ENCODE data around the gene PCCA. TPM values are rescaled to one million over a fixed set of nuclear protein-coding genes. Genes with fewer than 3 reads are reported as not detected.

Gene PCCA
- total and polyA plus RNA-seq, 4 donors, result 17.7 to 37.4 (median 22.6) TPM

DNA sequence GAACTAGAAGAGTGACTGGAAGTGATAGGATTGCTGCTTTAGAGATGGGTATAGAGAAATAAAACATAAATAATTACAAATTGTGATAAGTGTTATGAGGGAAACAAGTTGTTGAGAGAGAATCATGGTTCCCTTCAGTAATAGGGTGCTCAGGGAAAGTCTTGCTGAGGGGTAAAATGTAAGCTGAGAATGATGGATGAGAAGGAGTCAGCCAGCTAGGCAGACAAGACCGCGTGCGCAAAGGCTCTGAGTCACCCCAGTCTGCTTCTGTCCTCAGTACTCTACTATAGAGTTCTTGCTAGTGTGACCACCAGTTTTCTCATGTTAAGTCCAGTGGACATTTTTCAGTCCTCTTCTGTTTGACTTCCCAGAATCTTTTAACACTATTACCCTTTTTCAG is 39.5 kb downstream of the PCCA start:
- DNase-seq, result no peak
- WGBS, 2 donors, result 84 to 85% methylated on average over 3 of the region's 3 CpGs

DNA sequence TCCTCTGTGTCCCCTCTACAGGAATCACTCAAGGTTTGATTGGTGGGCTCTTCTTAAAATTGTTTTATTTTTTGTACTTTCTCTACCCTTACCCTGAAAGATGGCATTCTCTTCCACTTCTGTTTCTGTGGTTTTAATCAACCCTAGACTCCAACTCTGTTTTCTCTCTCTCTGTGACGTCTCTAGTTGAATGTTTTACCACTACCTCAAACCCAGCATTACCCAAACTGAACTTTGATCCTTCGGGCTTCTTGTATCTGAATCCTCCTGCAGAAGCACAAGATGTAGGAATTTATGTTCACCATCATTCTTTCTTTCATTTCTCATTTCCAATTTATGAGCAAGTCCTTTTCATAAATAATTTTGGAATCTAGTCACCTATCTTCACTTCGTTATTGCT is 39.9 kb downstream of the PCCA start:
- H3K4me3 ChIP-seq (ENCODE audit: low read length in 2 of 2), result no peak overlapping the region
- 96 to 97% methylated on average over 3 of the region's 3 CpGs for WGBS, 2 donors
- no peaks in the 10 kb centered on the region for H3K36me3 ChIP-seq (ENCODE audit: control insufficient read depth in 1 of 2, insufficient read depth in 2 of 2, low read length in 1 of 2)
- no peaks in the 10 kb centered on the region for H3K9me3 ChIP-seq (ENCODE audit: control insufficient read depth, low read length)
- DNase-seq (no peak), ATAC-seq (ENCODE audit: low FRiP score) (no peak)
- H3K27me3 ChIP-seq (ENCODE audit: control insufficient read depth in 1 of 2, insufficient read depth in 2 of 2, low read length in 1 of 2), result no peaks in the 10 kb centered on the region
- H3K4me1 ChIP-seq (ENCODE audit: control insufficient read depth in 1 of 2, insufficient read depth in 2 of 2, low read length in 2 of 2), result no peaks in the 10 kb centered on the region
- intact Hi-C loops (cut with DNase I), result no loop called here
- H3K27ac ChIP-seq (ENCODE audit: low read depth in 1 of 2, low read length in 2 of 2), result no peak overlapping the region

More for the DNA sequence above, 39.5 kb downstream of the PCCA start:
- H3K9me3 ChIP-seq (ENCODE audit: control insufficient read depth, low read length), result no peaks in the 10 kb centered on the region
- H3K4me3 ChIP-seq (ENCODE audit: low read length in 2 of 2), result no peak overlapping the region
- H3K27ac ChIP-seq (ENCODE audit: low read depth in 1 of 2, low read length in 2 of 2), result no peak overlapping the region
- intact Hi-C loops (cut with DNase I), result no loop called here
- H3K4me1 ChIP-seq (ENCODE audit: control insufficient read depth in 1 of 2, insufficient read depth in 2 of 2, low read length in 2 of 2), result no peaks in the 10 kb centered on the region
- no peaks in the 10 kb centered on the region for H3K27me3 ChIP-seq (ENCODE audit: control insufficient read depth in 1 of 2, insufficient read depth in 2 of 2, low read length in 1 of 2)
- no peaks in the 10 kb centered on the region for H3K36me3 ChIP-seq (ENCODE audit: control insufficient read depth in 1 of 2, insufficient read depth in 2 of 2, low read length in 1 of 2)
- ATAC-seq (ENCODE audit: low FRiP score), result no peak

- Histone ChIP-seq H3K9me3 (ENCODE audit: control insufficient read depth, low read length) (no peaks in the 10 kb centered on the region), H3K36me3 (ENCODE audit: control insufficient read depth in 1 of 2, insufficient read depth in 2 of 2, low read length in 1 of 2) (no peaks in the 10 kb centered on the region), H3K27ac (ENCODE audit: low read depth in 1 of 2, low read length in 2 of 2) (no peak overlapping the region), H3K4me1 (ENCODE audit: control insufficient read depth in 1 of 2, insufficient read depth in 2 of 2, low read length in 2 of 2) (no peaks in the 10 kb centered on the region), H3K27me3 (ENCODE audit: control insufficient read depth in 1 of 2, insufficient read depth in 2 of 2, low read length in 1 of 2) (no peaks in the 10 kb centered on the region), H3K4me3 (ENCODE audit: low read length in 2 of 2) (no peak overlapping the region)
- DNase-seq (no peak), ATAC-seq (ENCODE audit: low FRiP score) (peak; percentile 50)
- 21 to 86% methylated on average over 2 of the region's 2 CpGs for WGBS, 2 donors
- intact Hi-C loops (cut with DNase I), result no loop called here
Observed at GRCh38 chr13:100129605-100130004, 40.7 kb downstream of the PCCA start.

GRCh38 chr13:100130092-100130491 is 41.2 kb downstream of the PCCA start:
- Histone ChIP-seq H3K9me3 (ENCODE audit: control insufficient read depth, low read length) (no peaks in the 10 kb centered on the region), H3K27ac (ENCODE audit: low read depth in 1 of 2, low read length in 2 of 2) (no peak overlapping the region), H3K4me1 (ENCODE audit: control insufficient read depth in 1 of 2, insufficient read depth in 2 of 2, low read length in 2 of 2) (no peaks in the 10 kb centered on the region), H3K4me3 (ENCODE audit: low read length in 2 of 2) (no peak overlapping the region), H3K36me3 (ENCODE audit: control insufficient read depth in 1 of 2, insufficient read depth in 2 of 2, low read length in 1 of 2) (no peaks in the 10 kb centered on the region), H3K27me3 (ENCODE audit: control insufficient read depth in 1 of 2, insufficient read depth in 2 of 2, low read length in 1 of 2) (no peaks in the 10 kb centered on the region)
- ATAC-seq (ENCODE audit: low FRiP score) (peak; percentile 19), DNase-seq (no peak)
- intact Hi-C loops (cut with DNase I), result no loop called here
- whole genome bisulfite sequencing, 2 donors, result 5 to 8% methylated on average over 1 of the region's 1 CpG

DNA sequence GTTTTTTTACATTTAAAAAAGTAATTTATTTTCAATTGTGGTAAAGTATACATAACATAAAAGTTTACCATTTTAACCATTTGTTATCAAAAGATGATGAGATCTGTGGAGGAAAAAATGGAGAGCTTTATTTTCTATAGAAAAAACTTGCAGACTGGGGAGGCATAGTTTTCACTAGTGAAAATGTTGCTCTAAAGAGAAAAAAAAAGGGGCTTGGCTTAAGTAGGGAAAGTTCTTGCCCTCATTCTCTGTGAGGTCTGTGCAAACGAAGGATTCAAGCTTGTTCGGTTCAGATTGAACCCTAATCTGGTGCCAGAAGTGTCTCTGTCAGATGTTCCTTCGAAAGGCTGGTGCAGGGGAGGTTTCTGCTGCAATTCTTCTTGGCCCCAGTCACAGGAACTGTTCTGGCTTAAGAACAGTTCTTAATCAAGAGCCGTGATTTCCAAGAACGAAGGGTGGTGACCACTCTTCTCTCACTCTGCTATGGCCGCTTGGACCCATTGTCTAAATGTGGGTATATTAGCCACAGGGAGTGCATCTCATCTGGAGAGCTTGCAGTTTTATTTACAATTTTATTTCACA is 42.1 kb downstream of the PCCA start:
- 82 to 84% methylated on average over 6 of the region's 6 CpGs for WGBS, 2 donors
- Histone ChIP-seq H3K36me3 (ENCODE audit: control insufficient read depth in 1 of 2, insufficient read depth in 2 of 2, low read length in 1 of 2) (no peaks in the 10 kb centered on the region), H3K9me3 (ENCODE audit: control insufficient read depth, low read length) (no peaks in the 10 kb centered on the region), H3K27ac (ENCODE audit: low read depth in 1 of 2, low read length in 2 of 2) (no peak overlapping the region), H3K4me3 (ENCODE audit: low read length in 2 of 2) (no peak overlapping the region), H3K4me1 (ENCODE audit: control insufficient read depth in 1 of 2, insufficient read depth in 2 of 2, low read length in 2 of 2) (no peaks in the 10 kb centered on the region), H3K27me3 (ENCODE audit: control insufficient read depth in 1 of 2, insufficient read depth in 2 of 2, low read length in 1 of 2) (no peaks in the 10 kb centered on the region)
- intact Hi-C loops (cut with DNase I), result no loop called here
- DNase-seq (no peak), ATAC-seq (ENCODE audit: low FRiP score) (no peak)

DNA sequence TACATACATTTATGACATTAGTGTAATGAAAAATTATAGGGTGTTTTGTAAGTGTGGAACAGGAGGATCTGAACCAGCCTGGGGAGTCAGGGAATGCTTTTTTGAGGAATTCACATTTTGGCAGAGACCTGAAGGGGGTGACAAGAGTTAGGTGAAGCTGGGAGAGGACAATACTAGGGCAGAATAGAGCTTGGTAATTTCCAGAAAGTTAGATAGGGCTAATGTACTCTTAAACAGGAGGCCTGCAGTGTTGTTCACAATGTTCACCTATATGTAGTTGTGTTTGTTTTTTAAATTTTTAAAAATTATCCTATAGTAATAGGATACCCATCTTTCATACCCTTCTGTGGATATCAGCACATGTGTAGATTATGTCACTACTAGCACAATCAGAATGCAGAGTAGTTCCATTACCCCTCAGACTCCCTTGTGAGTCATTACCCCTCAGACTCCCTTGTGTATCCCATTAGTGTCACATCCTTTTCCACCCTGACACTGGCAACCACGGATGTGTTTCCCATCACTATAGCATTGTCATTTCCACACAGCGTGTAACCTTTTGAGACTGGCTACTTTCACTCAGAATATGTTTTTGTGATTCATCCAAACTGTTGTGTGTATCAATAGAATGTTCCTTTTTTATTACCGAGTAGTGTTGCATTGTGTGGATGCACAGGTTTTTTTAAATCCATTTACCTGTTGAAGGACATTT is 43.1 kb downstream of the PCCA start:
- WGBS, 2 donors, result 71 to 82% methylated on average over 3 of the region's 3 CpGs
- Histone ChIP-seq H3K9me3 (ENCODE audit: control insufficient read depth, low read length) (no peaks in the 10 kb centered on the region), H3K27ac (ENCODE audit: low read depth in 1 of 2, low read length in 2 of 2) (no peak overlapping the region), H3K4me3 (ENCODE audit: low read length in 2 of 2) (no peak overlapping the region), H3K27me3 (ENCODE audit: control insufficient read depth in 1 of 2, insufficient read depth in 2 of 2, low read length in 1 of 2) (no peaks in the 10 kb centered on the region), H3K4me1 (ENCODE audit: control insufficient read depth in 1 of 2, insufficient read depth in 2 of 2, low read length in 2 of 2) (no peaks in the 10 kb centered on the region), H3K36me3 (ENCODE audit: control insufficient read depth in 1 of 2, insufficient read depth in 2 of 2, low read length in 1 of 2) (no peaks in the 10 kb centered on the region)
- ATAC-seq (ENCODE audit: low FRiP score) (no peak), DNase-seq (no peak)
- intact Hi-C loops (cut with DNase I), result no loop called here

DNA sequence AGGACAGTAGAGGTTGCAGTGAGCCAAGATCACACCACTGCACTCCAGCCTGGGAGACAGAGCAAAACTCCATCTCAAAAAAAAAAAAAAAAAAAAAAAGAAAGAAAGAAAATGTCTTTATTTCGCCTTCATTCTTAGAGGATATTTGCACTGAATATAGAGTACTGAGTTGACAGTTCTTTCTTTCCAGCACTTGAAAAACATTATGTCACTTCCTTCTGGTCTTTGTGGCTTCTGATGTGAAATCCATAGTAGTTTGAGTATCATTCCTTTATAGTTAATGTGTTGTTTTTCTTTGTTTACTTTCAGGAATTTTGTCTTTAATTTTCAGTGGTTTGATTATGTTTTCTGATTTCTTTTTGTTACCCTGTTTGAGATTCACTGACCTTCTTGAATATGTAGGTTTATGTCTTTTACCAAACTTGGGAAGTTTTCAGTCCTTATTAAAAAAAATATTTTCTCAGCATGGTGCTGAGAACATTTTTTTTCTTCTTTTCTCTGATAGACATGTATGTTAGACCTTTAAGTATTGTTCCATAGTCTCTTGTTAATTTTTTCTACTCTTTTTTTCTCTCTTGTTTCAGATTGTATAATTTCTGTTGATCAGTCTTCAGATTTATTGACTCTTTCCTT is 50.1 kb downstream of the PCCA start:
- DNase-seq (no peak), ATAC-seq (ENCODE audit: low FRiP score) (no peak)
- no peaks in the 10 kb centered on the region for H3K27me3 ChIP-seq (ENCODE audit: control insufficient read depth in 1 of 2, insufficient read depth in 2 of 2, low read length in 1 of 2)
- 91 to 95% methylated on average over 1 of the region's 1 CpG for WGBS, 2 donors
- no peak overlapping the region for H3K4me3 ChIP-seq (ENCODE audit: low read length in 2 of 2)
- H3K9me3 ChIP-seq (ENCODE audit: control insufficient read depth, low read length), result no peaks in the 10 kb centered on the region
- H3K4me1 ChIP-seq (ENCODE audit: control insufficient read depth in 1 of 2, insufficient read depth in 2 of 2, low read length in 2 of 2), result no peaks in the 10 kb centered on the region
- intact Hi-C loops (cut with DNase I), result no loop called here
- no peaks in the 10 kb centered on the region for H3K36me3 ChIP-seq (ENCODE audit: control insufficient read depth in 1 of 2, insufficient read depth in 2 of 2, low read length in 1 of 2)
- H3K27ac ChIP-seq (ENCODE audit: low read depth in 1 of 2, low read length in 2 of 2), result no peak overlapping the region

DNA sequence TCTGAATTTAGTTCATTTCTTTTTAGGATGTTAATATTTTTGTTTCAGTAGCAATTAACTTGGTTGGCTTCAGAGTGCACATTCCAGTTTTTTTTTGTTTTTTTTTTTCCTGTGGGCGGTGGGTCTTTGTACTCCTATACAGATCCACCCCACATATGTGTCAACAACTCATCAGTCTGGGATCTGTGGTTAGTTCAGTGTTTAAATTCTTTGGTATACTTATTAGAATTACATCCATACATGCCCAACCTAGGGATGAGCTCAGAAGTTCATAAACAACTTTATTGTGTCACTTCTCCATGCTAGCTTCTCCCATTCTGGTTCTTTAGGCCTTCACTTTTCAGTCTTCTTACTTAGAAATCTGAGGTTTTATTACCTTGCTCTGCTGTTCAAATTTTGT is 50.9 kb downstream of the PCCA start:
- no peak overlapping the region for H3K27ac ChIP-seq (ENCODE audit: low read depth in 1 of 2, low read length in 2 of 2)
- no peak overlapping the region for H3K4me3 ChIP-seq (ENCODE audit: low read length in 2 of 2)
- intact Hi-C loops (cut with DNase I), result no loop called here
- WGBS, 2 donors, result 67 to 93% methylated on average over 1 of the region's 1 CpG
- no peak for DNase-seq
- no peaks in the 10 kb centered on the region for H3K27me3 ChIP-seq (ENCODE audit: control insufficient read depth in 1 of 2, insufficient read depth in 2 of 2, low read length in 1 of 2)
- no peaks in the 10 kb centered on the region for H3K4me1 ChIP-seq (ENCODE audit: control insufficient read depth in 1 of 2, insufficient read depth in 2 of 2, low read length in 2 of 2)
- no peak for ATAC-seq (ENCODE audit: low FRiP score)
- H3K36me3 ChIP-seq (ENCODE audit: control insufficient read depth in 1 of 2, insufficient read depth in 2 of 2, low read length in 1 of 2), result no peaks in the 10 kb centered on the region
- H3K9me3 ChIP-seq (ENCODE audit: control insufficient read depth, low read length), result no peaks in the 10 kb centered on the region

- Histone ChIP-seq H3K4me3 (ENCODE audit: low read length in 2 of 2) (no peak overlapping the region), H3K27ac (ENCODE audit: low read depth in 1 of 2, low read length in 2 of 2) (no peak overlapping the region), H3K27me3 (ENCODE audit: control insufficient read depth in 1 of 2, insufficient read depth in 2 of 2, low read length in 1 of 2) (no peaks in the 10 kb centered on the region), H3K9me3 (ENCODE audit: control insufficient read depth, low read length) (no peaks in the 10 kb centered on the region), H3K4me1 (ENCODE audit: control insufficient read depth in 1 of 2, insufficient read depth in 2 of 2, low read length in 2 of 2) (no peaks in the 10 kb centered on the region), H3K36me3 (ENCODE audit: control insufficient read depth in 1 of 2, insufficient read depth in 2 of 2, low read length in 1 of 2) (no peaks in the 10 kb centered on the region)
- 71 to 85% methylated on average over 2 of the region's 2 CpGs for WGBS, 2 donors
- ATAC-seq (ENCODE audit: low FRiP score), result no peak
- intact Hi-C loops (cut with DNase I), result no loop called here
- no peak for DNase-seq
Observed at GRCh38 chr13:100140441-100140840, 51.5 kb downstream of the PCCA start.

Data from aorta (tissue), 5 donors.